DMS114 treated with DMSO at 0.1 percent for 48 hours (cell line): ENCODE measurements around the gene OCIAD2.
"Not testable (repeated sequence)": the region's sequence is repeated elsewhere in the genome, so short reads cannot be mapped to it uniquely, and the experiment has no call there.

Experiments used
- DNase-seq: peaks from one replicate; lab custom pipeline; 2025; ENCODE audit not compliant: unreplicated experiment; lab: John Stamatoyannopoulos, UW

OCIAD2 gene

DNA sequence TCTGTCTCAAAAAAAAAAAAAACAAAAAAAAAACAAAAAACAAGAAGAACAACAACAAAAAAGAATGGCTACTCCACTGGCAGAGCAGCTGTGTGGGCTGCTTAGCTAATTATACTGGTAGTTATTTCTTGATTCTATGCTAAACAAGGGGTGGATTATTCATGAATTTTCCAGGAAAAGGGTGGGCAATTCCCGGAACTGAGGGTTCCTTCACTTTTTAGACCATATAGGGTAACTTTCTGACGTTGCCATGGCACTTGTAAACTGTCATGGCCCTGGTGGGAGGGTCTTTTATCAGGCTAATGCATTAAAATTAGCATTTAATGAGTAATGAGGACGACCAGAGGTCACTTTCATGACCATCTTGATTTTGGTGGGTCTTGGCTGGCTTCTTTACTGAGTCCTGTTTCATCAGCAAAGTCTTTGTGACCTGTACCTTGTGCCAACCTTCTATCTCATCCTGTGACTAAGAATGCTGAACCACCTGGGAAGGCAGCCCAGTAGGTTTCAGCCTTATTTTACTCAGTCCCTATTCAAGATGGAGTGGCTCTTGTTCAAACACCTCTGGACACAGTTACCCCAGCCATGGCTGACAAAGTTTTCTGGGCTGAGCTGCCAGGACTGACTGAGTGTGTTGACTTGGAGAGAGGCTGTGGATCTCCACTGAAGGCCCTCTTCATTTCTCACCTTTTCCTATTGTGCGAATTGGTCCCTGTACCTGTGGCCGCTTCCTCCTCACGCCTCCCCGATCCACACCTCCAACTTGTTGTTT, 1.3 kb upstream of the OCIAD2 start:
- no peak for DNase-seq

- no peak for DNase-seq
Measured at GRCh38 chr4:48905363-48906015, 1.1 kb downstream of the OCIAD2 start.

DNA sequence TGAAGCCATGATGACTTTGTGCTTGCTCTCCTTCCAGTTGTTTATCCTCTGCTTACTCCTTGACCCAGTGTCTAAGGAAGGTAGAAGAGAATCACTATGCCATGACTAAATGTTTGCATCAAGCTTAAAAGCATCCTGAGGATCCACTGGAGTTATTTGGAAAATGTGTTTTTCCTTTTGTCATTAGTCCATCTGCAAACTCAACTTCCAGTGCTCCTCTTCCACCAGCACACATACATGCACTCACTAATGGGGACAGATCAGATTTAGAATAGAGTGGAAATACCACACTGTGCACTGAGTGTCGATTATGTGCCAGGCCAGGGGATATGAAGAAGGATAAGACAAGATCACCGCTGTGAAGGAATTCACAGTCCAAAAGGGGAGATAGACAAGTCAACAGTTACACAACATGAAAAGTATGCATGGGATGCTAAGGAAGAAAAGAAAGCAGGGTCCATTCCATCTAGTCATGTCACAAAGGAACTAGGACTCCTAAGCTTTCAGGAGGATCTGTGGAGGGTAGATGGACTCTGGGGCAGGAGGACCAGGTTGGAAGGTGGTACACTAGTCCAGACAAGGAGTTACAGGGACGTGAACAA, 1.9 kb downstream of the OCIAD2 start:
- no peak for DNase-seq

DNA sequence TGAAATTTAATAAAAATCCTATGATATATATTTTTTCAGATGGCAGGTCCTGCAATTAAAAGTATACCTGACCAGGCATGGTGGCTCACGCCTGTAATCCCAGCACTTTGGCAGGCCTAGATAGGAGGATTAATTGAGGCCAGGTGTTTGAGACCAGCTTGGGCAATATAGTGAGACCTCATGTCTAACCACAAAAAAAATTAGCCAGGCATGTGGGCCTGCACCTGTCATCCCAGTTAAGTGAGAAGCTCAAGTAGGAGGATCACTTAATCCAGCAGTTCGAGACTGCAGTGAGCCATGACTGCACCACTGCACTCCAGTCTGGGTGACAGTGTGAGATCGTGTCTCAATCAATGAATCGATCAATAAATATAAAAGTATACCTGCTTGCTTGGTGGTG, 2.5 kb downstream of the OCIAD2 start:
- no peak for DNase-seq

- DNase-seq: no peak
Measured at GRCh38 chr4:48902266-48902665, 4.3 kb downstream of the OCIAD2 start.

DNA sequence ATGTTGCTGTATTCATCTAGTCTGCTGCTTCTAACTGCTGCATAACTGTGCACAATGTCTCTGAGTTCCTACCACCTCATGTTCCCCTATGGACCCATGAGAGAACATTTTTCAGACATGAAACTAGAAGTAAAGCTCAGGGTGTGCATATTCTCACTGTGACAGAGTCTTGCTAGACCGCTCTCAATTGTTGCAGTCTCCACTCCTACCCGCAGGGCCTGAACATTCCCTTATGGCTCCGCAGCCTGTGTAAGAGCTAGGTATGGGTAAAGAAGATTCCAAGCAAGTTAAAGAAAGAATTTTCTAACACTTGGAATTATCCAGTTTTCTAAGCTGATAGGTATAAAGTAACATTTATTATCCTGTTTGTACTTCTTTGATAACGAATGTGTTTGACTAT, 5.4 kb downstream of the OCIAD2 start:
- DNase-seq: no peak

DNA sequence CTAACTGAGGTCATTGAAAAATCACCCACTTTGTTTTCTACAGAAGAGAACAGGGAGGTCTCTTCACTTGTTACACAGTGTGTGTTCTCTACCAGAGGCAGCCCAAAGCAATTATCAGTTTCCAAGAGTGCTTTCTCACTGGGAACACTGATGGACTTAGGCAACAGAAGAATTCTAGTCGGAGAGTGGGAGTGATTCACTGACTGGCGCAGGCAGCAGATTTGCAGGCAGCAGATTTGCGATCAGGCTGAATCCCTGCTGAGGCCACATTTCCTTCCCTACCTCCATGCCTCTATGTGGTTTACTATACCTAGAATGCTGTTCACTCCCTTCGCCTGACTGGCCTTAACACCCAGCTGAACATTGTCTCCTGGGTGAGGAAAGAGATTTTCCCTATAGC, 6.6 kb downstream of the OCIAD2 start:
- DNase-seq: no peak

DNA sequence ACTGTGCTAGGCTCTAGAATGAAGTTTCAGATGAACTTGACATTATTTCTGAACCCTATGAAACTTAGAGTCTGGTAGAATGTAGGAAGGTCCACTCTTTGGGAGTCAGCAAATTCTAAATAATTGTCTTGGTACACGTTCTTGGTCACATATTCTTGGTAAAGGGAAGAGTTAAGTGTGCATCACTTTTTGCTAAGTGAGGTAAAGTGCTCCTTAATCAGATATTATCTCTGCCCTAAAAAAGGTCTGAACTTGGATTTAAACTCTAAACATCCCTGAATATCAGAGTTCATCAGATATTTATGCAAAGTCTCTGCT, 7.2 kb downstream of the OCIAD2 start:
- DNase-seq: no peak

DNA sequence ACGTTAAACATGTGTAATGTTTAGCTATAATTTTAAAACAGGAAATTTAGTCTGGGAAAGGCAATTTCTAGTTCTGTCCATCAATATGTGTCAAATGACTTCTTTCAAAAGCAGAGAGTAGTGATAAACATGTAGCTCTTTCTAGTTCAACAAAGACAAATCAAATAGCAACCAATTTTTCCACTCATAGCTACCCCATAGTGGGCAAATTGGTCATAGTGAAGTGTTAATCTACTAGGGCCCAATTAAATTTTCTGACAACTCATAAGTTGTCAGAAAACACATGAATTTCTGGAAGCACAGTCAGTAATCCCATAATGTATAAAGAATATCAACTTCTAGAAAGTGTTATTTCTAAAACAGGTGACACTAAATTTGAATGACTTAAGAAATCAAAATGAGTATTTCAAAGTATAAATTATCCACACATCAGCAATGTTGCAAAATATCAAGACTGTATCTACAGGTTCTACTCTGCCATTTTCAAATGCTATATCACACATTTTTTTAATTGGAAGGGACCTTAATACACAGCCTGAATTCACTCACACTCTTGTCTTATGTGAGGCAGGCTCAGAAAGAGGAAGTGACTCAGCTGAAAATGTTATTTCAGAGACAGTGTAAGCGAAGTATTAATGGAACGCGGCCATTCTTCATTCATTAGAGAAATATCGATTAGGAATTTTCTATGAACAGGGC, 7.7 kb downstream of the OCIAD2 start:
- no peak for DNase-seq

DNA sequence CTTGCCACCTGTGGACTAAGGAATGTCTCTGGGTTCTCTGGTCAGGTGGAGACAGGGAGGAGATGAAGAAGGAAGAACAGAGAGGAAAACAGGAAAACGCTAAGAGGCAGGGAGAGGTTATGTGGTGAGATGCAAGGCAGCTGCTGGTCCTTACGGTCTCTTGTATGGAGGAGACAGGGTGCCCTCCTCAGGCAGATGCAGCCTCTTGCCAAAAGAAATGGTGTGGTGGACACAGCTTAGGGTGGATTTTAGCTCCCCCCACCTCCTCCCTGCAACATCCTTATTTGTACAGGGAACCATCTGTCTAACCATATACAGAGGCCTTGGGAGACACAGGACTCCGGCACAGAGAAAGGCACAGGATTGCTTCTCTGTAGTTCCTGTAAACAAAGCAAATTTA, 9.7 kb downstream of the OCIAD2 start:
- no peak for DNase-seq

DNA sequence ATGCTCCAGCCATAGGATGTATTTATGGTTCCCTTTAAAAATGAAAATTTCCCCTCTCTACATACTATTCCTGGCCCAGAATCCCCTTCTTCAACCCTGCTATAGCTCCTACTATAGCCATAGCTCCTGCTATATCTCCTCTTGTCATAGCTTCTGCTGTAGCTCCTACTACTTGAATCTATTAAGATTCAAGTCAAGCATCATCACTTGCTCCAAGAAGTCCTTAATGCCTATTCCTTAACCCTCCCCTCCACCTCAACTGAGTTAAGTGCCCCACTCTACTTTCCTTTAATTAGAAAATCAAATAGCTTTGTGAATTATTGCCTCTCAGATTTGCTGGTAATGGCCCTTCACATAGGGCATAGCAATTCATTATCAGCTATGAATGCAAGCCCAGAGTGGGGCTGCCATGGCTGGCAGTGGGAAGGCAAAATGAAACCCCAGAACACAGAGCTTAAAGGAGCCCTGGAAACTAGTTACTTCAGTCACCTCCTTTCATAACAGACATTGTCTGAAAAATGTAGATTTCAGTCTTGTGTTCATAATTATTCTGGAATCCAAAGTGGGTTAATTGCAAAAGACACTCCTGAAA, 15.4 kb downstream of the OCIAD2 start:
- no peak for DNase-seq

DNA sequence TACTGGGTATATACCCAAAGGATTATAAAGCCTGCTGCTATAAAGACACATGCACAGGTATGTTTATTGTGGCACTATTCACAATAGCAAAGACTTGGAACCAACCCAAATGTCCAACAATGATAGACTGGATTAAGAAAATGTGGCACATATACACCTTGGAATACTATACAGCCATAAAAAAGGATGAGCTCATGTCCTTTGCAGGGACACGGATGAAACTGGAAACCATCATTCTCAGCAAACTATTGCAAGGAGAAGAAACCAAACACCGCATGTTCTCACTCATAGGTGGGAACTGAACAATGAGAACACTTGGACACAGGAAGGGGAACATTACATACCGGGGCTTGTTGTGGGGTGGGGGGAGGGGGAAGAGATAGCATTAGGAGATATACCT, 16.8 kb downstream of the OCIAD2 start:
- DNase-seq: not testable (repeated sequence)

DNA sequence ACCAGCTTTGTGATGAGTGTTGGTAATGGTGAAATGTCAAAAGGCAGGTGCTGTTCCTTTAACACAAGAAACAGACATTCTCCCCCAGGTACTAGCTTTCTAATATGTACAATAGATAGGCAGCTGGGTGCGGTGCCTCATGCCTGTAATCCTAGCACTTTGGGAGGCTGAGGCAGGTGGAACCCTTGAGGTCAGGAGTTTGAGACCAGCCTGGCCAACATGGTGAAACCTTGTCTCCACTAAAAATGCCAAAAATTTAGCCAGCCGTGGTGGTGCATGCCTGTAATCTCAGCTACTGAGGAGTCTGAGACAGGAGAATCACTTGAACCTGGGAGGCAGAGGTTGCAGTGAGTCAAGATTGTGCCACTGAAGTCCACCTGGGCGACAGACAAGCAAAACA, 24.9 kb downstream of the OCIAD2 start:
- not testable (repeated sequence) for DNase-seq

- DNase-seq: no peak
Measured at GRCh38 chr4:48879561-48880442, 26.8 kb downstream of the OCIAD2 start.

- no peak for DNase-seq
Measured at GRCh38 chr4:48877827-48878535, 28.6 kb downstream of the OCIAD2 start.

DNA sequence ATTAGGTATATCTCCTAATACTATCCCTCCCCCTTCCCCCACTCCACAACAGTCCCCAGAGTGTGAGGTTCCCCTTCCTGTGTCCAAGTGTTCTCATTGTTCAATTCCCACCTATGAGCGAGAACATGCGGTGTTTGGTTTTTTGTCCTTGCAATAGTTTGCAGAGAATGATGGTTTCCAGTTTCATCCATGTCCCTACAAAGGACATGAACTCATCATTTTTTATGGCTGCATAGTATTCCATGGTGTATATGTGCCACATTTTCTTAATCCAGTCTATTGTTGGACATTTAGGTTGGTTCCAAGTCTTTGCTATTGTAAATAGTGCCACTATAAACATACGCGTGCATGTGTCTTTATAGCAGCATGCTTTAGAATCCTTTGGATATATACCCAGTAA, 41.9 kb downstream of the OCIAD2 start:
- DNase-seq: not testable (repeated sequence)

DNA sequence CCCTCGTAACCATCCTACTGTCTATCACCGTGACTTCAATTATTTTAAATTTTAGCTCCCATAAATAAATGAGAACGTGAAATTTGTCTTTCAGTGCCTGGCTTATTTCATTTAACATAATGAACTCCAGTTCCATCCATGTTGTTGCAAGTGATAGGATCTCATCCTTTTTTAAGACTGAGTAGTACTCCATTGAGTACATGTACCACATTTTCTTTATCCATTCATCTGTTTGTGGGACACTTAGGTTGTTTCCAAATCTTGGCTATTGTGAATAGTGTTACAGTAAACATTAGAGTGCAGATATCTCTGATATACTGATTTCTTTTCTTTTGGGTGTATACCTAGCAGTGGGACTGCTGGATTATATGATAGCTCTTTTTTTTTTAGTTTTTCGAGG, 42.8 kb downstream of the OCIAD2 start:
- DNase-seq: no peak

DNA sequence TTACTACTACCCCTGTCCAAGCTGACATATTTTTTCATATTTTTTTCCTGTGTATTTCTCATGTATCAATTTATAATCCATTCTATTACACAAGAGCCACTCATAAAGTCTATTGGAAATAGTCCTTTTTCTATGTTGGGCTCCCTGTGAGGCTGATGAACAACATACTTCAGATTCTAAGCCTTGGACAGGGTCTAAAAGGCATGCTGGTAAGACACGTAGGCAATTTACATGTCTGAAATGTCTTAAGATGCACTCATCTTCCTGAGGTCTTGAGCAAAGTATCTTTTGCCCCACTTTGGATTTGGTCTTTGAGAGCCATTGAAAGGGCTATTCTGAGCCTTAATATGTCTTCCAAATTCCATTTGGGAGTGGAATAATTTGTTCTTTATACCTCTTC, 43.9 kb downstream of the OCIAD2 start:
- DNase-seq: no peak

DNA sequence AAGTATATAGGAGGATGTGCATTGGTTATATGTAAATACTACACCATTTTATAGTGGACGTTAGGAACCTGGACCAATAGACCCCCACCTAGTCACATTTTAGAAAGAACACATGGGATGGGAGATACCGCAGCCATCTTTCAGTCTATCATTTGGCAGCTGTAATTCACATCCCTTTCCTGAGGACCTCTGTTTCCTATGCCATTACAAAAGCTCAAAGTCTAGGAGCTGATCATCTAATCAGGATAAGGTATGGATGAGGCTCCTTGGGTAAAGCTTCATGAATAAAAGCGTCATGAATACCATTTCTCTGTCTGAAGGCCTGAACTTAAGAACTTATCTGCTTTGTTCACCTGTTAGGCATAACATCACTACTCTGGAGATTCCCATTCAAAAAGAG, 44.5 kb downstream of the OCIAD2 start:
- no peak for DNase-seq

GRCh38 chr4:48858130-48858529, 48.4 kb downstream of the OCIAD2 start:
- DNase-seq: no peak
